Pons (tissue), 1 donor: ENCODE results near the gene RUNX2.
"Not testable (repeated sequence)": the region's sequence is repeated elsewhere in the genome, so short reads cannot be mapped to it uniquely, and the experiment has no call there.

ENCODE experiments used
- DNase-seq: peaks from one replicate; pipeline ENCODE4 v3.0.0-alpha.2; 2016; ENCODE audit warnings: low spot score

RUNX2 gene

DNA sequence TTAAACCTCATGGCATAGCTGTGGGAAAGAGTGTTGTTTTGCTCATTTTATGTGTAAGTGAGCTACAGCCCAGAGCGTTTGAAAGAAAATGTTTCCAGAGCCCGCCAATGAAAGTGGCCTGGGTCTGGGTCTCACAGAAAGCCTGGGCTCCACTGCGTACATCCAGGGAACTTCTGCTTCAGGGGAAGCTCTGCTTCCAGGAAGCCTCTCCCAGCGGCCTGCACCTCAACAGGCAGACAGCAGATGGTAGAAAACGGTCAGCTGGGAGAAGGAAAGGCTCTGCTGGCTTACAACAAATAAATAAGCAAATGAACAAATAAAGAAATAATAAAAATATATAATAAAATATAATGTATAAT is 320.1 kb downstream of the RUNX2 start:
- DNase-seq = no peak

DNA sequence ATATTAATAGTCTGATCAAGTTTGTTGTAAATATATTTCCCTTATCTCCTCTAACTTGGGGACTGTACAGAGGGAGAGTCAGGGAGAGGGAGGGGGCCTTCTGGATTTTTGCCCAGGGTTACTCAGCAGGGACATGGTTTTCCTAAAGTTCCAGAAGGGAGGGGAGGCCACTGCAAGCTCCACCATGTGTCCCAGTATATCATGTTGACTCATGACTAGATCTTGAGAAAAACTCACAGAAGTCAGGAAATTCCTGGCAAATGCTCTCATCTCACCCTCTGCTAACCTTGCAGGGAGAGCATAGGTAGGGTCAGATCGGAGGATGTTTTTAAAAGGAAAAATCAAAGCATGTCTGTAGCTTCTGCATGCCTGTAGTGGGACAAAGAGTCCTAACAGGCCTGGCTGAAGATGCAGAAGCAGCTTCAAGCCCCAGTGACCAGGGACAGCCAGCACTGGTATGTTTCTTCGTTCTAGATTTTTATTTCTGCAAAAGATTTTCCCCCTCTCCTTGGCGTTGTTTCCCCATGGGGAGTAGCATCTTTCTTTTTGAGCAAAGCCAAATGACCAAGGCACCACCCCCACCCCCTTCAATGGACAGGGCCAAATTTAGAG is 322.5 kb downstream of the RUNX2 start:
- no peak for DNase-seq

DNA sequence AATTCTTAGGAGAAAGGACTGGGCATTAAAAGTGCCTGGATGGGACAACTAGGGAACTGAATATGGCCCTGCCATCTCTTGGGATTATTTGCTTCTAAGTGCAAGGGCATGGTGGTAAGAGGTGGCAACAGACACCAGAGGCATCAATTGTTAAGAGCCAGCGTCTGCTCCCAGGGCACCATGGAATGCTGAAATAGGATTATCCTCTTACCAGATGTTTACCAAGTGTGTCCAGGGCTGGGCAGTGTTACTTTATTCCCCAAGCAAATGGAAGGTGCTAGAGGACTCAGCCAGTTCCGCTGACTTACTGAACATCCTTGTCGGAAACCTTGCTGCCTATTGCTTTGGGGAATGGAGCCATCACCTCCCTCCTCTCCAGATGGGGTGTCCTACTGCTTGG is 323.2 kb downstream of the RUNX2 start:
- no peak for DNase-seq

GRCh38 chr6:45652416-45652815 is 324.3 kb downstream of the RUNX2 start:
- no peak for DNase-seq

DNA sequence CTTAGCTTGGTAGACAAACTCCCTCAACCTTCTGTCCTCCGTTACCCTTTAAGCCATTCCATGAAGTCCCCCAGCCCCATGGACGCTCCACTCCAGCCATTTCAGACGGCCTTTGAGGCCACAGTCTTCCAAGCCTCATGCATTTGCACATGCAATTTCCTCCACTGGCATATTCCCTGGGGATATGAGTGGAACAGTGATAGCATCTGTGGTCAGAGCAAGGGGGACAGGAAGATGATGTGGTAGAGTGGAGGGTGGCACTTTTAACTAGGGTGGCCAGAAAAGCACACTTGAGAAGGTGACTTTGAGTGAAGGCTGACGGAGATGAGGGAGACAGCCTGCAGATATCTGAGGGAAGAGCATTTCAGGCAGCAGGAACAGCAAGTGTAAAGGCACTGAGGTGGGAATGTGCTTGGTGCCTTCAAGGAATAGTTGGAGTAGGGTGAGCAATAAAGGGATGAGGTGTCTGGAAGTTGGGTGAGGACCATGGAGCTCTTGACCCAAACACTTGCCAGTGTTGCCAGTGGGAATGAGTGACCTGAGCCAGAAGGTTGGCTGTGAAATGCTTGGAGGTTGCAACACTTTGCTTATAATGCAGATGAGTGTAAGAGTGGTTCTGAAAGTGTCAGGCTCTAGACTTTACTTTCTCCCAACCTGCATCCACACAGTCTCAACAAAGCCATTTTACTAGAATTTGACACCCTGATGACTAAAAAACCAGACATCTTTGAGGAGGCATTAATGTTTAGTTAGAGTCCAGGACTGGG is 325.2 kb downstream of the RUNX2 start:
- no peak for DNase-seq

DNA sequence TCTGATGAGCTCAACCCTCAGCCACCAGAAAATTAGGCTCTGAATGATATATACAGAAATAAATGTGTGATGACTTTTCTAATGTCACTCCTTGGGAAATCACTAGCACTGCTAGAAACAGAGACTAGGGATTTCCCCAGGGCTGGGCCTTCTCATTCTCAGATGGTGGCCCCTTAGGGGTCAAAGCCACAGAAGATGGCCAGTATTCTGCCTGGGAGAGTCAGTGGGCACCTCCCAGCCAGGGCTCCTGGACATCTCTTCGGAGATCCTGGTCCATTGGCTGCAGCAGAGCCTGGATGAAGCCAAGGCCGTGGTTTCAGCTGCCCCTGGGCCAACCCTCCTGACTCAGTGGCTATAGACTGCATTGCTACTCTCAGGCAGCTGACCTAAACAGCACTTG is 326.5 kb downstream of the RUNX2 start:
- DNase-seq = no peak

DNA sequence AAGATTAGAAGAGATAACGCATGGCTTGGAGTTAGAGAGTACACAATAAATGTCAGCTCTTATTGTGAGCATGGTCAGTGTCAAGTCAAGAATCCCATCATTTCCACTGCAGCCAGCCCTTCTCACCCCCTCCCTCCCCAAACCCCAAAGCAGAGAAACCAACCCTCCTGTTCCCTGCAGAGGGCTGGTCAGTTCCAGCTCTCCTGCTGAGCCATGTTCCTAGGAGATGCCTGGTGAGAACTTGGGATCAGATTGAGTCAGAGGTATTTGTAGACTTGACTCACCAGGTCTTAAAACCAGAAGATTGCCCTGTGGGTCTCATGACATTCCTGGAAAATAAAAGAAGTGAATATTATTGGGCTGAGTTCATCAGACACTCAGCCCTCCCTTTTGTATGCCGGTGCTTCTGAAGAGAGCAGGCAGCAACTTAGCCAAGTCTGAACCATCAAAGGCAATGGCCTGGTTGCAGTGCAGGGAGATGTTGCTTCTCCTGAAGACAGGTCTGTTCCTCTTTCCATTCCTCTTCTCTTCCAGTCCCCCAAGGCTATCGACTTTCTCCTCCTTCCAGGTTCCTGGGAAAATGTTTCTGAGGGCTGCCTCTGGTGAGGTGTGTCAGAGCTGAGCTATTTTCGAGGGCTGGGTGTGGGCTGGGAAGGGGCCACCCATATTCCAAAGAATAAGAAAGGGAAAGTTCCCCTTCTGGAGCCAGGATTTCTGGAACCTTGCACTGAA is 327.8 kb downstream of the RUNX2 start:
- no peak for DNase-seq

DNA sequence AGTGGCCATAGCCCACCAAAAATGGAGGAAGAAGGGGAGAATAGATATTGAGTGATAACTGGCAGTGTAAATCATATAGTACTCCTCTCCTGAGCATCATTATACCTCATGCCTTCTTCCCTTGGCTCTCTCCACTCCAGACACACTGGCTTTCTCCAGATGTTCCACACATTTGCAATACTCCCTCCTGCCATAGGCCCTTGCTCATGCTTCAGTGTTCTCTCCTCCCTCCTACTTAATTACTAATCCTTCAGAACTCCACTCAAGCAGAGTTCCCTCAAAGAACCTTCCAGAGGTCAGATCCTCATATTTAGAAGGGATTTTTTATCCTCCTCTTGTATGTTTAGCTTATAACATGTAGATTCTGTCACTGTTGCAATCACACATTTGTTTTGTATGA is 329.1 kb downstream of the RUNX2 start:
- DNase-seq = no peak

GRCh38 chr6:45658400-45658799 is 330.3 kb downstream of the RUNX2 start:
- DNase-seq = no peak

DNA sequence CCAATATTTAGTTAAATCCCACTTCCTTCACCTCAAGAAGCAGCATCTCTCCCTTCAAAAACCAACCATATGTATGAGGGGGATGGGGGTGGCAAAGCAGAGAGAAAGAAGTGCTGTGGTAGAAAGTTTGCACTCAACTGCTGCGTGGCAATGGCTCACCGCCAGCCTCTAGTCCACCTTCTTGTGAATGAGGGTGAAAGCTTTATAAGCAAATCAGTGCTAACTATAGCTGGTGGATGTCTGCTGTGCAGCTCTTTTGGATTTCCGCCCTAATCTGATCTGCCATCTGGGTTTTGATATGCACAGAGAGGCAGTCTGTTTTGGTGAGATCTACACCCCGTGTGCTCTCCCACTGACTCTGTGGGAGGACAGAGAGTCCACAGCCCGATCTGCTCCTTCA is 330.8 kb downstream of the RUNX2 start:
- DNase-seq = peak; percentile 22

- no peak for DNase-seq
These were observed 333.5 kb downstream of the RUNX2 start for GRCh38 chr6:45661661-45662060.

GRCh38 chr6:45663251-45664221 is 335.4 kb downstream of the RUNX2 start:
- peak; percentile 35 for DNase-seq

GRCh38 chr6:45664707-45665106 is 336.6 kb downstream of the RUNX2 start:
- no peak for DNase-seq

DNA sequence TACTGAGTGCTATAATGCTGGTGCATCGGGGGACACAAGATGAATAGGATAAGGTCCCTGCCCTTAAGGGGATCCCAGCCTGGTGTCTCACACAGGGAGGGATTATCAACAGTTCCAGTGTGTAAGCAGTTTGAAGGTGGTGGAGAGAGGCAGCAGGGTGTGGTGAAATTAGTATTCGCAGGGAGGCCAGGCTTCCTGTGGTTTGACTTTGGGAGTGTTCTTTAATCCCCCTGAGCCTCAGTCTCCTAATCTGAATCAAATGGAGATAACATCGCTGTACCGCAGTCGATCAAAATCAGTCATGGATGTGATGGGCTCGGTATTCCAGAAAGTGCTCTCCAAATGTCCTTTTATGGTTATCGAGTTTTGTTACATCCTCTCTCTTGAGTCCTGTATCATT is 337.7 kb downstream of the RUNX2 start:
- no peak for DNase-seq

GRCh38 chr6:45666846-45667245 is 338.7 kb downstream of the RUNX2 start:
- no peak for DNase-seq

DNA sequence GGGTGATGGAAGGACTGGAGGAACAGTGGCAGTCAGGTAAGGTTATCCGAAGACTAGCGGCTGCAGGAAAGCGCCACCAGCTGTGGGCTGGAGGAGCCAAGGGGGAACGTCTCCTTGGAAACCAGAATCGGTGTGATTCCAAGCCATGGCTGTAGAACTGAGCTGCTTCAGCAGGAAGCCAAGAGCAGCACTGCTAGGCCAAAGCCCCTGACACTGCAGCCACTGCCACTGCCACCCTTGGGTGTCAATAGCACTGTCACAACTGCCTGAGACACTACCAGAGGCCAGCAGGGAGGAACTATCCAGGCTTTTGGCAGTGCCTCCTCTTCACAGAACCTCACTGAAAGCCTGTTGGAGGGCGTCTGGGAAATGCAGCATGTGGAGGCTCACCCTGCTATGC is 339.2 kb downstream of the RUNX2 start:
- DNase-seq = no peak

DNA sequence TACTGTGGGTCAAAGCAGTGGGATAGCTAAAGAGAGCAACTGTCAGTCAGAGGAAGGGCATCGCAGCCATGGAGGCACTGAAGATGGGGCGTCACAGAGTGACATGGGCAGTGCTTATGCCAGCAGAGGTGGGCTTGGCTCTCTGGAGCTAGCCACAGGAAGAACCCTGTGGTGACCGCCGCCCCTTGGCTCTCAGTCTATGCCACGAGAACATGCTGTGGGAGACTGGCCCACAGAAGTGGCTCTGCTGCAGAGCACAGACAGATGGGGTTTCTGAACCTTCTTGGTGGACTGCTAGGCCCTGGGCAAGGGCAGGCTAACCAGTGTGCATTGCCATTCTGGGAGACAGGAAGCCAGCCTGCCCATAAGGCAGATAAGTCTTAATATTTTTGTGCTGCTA is 339.6 kb downstream of the RUNX2 start:
- DNase-seq = no peak

GRCh38 chr6:45668705-45669104 is 340.6 kb downstream of the RUNX2 start:
- no peak for DNase-seq

- not testable (repeated sequence) for DNase-seq
These were observed 345.0 kb downstream of the RUNX2 start for GRCh38 chr6:45673167-45673566.

DNA sequence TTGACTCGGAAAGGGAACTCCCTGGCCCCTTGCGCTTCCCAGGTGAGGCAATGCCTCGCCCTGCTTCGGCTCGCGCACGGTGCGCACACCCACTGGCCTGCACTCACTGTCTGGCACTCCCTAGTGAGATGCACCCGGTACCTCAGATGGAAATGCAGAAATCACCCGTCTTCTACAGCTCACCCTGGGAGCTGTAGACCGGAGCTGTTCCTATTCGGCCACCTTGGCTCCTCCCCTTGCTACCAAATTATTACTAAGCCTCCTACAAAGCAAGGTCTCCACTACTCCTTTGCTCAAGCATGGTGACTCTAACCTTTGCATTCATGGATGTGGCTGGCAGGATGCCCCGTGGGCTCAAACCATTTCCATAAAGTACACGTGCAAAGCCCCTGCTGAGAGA is 347.0 kb downstream of the RUNX2 start:
- not testable (repeated sequence) for DNase-seq

GRCh38 chr6:45675634-45676033 is 347.5 kb downstream of the RUNX2 start:
- DNase-seq = no peak

DNA sequence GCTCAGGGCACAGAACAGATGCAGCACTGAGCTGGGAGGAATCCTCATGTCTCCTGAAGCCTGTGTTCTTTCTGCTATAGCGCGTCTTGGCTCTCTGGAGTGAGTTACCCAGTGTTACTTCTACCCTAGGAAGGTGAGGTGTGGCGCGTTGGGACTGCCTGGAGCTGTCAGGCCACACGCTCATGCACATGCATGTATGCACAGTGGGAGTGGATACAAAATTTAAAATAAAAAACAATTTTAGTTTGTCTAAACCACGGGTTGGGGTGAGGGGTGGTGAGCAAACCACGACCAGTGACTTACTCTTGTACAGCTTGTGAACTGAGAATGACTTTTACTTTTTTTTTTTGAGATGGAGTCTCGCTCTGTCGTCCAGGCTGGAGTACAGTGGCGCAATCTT is 348.2 kb downstream of the RUNX2 start:
- no peak for DNase-seq
